Measurements from ENCODE around the gene SUPT7L. TPM values are rescaled to one million over a fixed set of nuclear protein-coding genes. Genes with fewer than 3 reads are reported as not detected.

The SUPT7L gene
- total and polyA plus RNA-seq, 2 of the 13 experiments (the other 11 are each of a cell fraction or from before 2014, with no cell fraction given): 32.9 to 77.5 TPM

DNA sequence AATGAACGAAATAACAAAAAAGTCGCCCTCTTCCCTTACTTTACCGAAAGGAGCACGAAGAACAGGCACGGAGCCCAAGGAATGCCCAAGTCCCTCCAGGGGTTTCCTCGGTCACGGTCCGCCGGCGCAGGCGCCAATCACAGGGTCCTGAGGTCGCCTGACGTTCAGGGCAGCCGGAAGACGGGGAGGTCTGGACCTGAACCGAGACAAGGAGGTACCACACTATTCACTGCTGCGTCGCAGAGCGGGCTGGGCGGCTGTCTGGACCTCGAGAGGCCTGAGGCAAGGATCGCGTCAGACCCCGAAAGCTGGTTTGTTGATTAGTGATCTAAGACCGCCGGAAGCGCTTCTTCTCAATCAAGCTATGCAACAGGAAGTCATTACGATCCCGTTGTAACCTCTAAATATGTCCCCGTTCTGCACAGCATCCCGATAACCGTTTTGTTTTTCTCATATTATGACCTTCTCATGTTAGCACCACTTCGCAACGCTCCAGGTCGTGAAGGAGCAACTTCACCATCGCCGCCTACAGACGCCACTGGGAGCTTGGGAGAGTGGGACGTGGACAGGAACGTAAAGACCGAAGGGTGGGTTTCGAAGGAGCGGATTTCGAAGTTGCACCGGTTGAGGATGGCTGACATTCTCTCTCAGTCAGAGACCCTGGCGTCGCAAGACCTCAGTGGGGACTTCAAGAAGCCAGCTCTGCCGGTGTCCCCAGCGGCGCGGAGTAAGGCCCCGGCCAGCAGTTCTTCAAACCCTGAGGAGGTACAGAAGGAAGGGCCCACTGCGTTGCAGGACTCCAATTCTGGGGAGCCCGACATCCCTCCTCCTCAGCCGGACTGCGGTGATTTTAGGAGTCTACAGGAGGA is at the start of gene SUPT7L, which contains the start of gene SLC4A1AP (continued):
- TF ChIP-seq, protein P1, sequence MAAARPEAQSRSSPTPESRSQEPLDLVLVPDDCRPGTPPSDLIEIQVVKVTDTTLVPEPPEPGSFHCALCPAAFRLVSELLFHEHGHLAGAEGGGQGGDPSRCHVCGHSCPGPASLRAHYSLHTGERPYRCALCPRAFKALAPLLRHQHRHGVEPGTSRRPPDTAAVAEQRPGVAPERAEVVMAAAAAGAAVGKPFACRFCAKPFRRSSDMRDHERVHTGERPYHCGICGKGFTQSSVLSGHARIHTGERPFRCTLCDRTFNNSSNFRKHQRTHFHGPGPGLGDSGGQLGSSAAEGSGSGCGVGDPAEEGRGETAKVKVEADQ (CRISPR knock-in tag; IDR thresholded peaks at IDR 0.05; ENCODE audit: borderline replicate concordance): peak; percentile 97
- TF ChIP-seq POGZ (CRISPR knock-in tag; IDR thresholded peaks at IDR 0.05): peak; percentile 87
- TF ChIP-seq TBX2 (CRISPR knock-in tag; IDR thresholded peaks at IDR 0.05; ENCODE audit: borderline replicate concordance): peak; percentile 82
- TF ChIP-seq ZNF556 (CRISPR knock-in tag; IDR thresholded peaks at IDR 0.05; ENCODE audit: borderline replicate concordance): peak; percentile 95; the same call in 1 of the 2 replicates
- peak; percentile 31; the same call in 1 of the 2 replicates for TF ChIP-seq MAZ (IDR thresholded peaks at IDR 0.05; ENCODE audit: borderline replicate concordance, low read depth, low read length)
- TF ChIP-seq MAZ (CRISPR knock-in tag; IDR thresholded peaks at IDR 0.05; ENCODE audit: low read depth): peak; percentile 78
- 0 out of 2 replicates have a peak, but pooled peaks have one; percentile 20 for TF ChIP-seq ZBTB42 (CRISPR knock-in tag; IDR thresholded peaks at IDR 0.05)
- TF ChIP-seq ZSCAN29 (CRISPR knock-in tag; conservative IDR thresholded peaks at IDR 0.05): peak; percentile 59; the same call in 1 of the 2 replicates
- TF ChIP-seq SSRP1 (CRISPR knock-in tag; IDR thresholded peaks at IDR 0.05): peak; percentile 94
- TF ChIP-seq ZNF777 (CRISPR knock-in tag; IDR thresholded peaks at IDR 0.05): peak; percentile 89
- TF ChIP-seq HDAC2 (CRISPR knock-in tag; IDR thresholded peaks at IDR 0.05): peak; percentile 92
- TF ChIP-seq ZFP36L1 (CRISPR knock-in tag; IDR thresholded peaks at IDR 0.05): peak; percentile 81; the same call in 1 of the 2 replicates
- peak; percentile 73 for TF ChIP-seq ZNF143 (CRISPR knock-in tag; IDR thresholded peaks at IDR 0.05)
- TF ChIP-seq CREBL2 (CRISPR knock-in tag; IDR thresholded peaks at IDR 0.05; ENCODE audit: borderline replicate concordance): peak; percentile 90
- TF ChIP-seq ZNF703 (CRISPR knock-in tag; IDR thresholded peaks at IDR 0.05; ENCODE audit: borderline replicate concordance): no peak
- TF ChIP-seq ZNF773 (CRISPR knock-in tag; IDR thresholded peaks at IDR 0.05; ENCODE audit: borderline replicate concordance): peak; percentile 68; the same call in 1 of the 2 replicates
- 0 out of 2 replicates have a peak, but pooled peaks have one; percentile 12 for TF ChIP-seq ZKSCAN5 (CRISPR knock-in tag; IDR thresholded peaks at IDR 0.05)
- peak; percentile 49; the same call in 1 of the 2 replicates for TF ChIP-seq STAT5B (CRISPR knock-in tag; IDR thresholded peaks at IDR 0.05)
- TF ChIP-seq ZNF883 (CRISPR knock-in tag; IDR thresholded peaks at IDR 0.05; ENCODE audit: not compliant biosample characterization): peak; percentile 88
- TF ChIP-seq, protein P2, sequence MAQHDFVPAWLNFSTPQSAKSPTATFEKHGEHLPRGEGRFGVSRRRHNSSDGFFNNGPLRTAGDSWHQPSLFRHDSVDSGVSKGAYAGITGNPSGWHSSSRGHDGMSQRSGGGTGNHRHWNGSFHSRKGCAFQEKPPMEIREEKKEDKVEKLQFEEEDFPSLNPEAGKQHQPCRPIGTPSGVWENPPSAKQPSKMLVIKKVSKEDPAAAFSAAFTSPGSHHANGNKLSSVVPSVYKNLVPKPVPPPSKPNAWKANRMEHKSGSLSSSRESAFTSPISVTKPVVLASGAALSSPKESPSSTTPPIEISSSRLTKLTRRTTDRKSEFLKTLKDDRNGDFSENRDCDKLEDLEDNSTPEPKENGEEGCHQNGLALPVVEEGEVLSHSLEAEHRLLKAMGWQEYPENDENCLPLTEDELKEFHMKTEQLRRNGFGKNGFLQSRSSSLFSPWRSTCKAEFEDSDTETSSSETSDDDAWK (CRISPR knock-in tag; IDR thresholded peaks at IDR 0.05): no peak
- TF ChIP-seq ZNF34 (CRISPR knock-in tag; IDR thresholded peaks at IDR 0.05; ENCODE audit: borderline replicate concordance): no peak
- peak; percentile 96 for TF ChIP-seq NFKB2 (CRISPR knock-in tag; IDR thresholded peaks at IDR 0.05; ENCODE audit: borderline replicate concordance)
- TF ChIP-seq ZMAT3 (CRISPR knock-in tag; conservative IDR thresholded peaks at IDR 0.05): peak; percentile 90
- peak; percentile 88; the same call in 1 of the 2 replicates for TF ChIP-seq ZFP1 (CRISPR knock-in tag; IDR thresholded peaks at IDR 0.05)
- TF ChIP-seq MXD4 (CRISPR knock-in tag; IDR thresholded peaks at IDR 0.05): peak; percentile 75
- TF ChIP-seq SIX4 (CRISPR knock-in tag; IDR thresholded peaks at IDR 0.05): no peak; the same call in 1 of the 2 replicates
- TF ChIP-seq TOPORS (CRISPR knock-in tag; IDR thresholded peaks at IDR 0.05): peak; percentile 90
- TF ChIP-seq BRCA1 (CRISPR knock-in tag; IDR thresholded peaks at IDR 0.05): peak; percentile 94; the same call in 1 of the 2 replicates
- peak; percentile 100 for TF ChIP-seq ASH2L (IDR thresholded peaks at IDR 0.05; ENCODE audit: insufficient read length, low read depth, low read length)
- TF ChIP-seq NR3C1 (CRISPR knock-in tag; IDR thresholded peaks at IDR 0.05): 0 out of 2 replicates have a peak, but pooled peaks have one; percentile 31
